ENCODE results near the gene TGFB1. TPM values are rescaled to one million over a fixed set of nuclear protein-coding genes. Genes with fewer than 3 reads are reported as not detected.

The TGFB1 gene
- total RNA-seq, 1 experiment from 2014 or later, result 30.1 TPM

DNA sequence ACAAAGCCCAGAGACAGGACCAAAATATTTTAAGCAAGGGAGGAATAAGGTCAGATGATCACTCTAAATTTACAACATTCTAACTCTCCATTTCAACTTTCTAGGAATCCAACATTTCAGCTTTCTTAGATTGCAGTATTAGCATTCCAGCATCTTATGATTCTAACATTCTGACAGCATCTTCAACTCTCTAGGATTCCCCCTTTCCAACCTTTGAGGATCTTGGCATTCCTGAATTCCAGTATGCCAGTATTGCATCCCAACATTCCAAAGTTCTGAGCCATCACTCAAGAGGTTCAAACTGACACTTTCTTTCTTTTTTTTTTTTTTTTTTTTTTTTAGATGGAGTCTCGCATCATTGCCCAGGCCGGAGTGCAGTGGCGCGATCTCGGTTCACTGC lies 13.8 kb downstream of the TGFB1 start:
- H3K9me3 ChIP-seq (ENCODE audit: control insufficient read depth, low read depth, low read length), result no peaks in the 10 kb centered on the region
- no peak overlapping the region for H3K4ac ChIP-seq (ENCODE audit: low read depth, low read length)
- no peaks in the 10 kb centered on the region for H3K27me3 Mint-ChIP-seq (ENCODE audit: low read depth)
- H2BK5ac ChIP-seq (ENCODE audit: insufficient read length, low read length), result no peak overlapping the region
- no peak overlapping the region for H4K91ac ChIP-seq (ENCODE audit: insufficient read length, low read depth, low read length)
- DNase-seq, result no peak
- H3K4me1 Mint-ChIP-seq, result no peaks in the 10 kb centered on the region
- TF ChIP-seq, protein P1, sequence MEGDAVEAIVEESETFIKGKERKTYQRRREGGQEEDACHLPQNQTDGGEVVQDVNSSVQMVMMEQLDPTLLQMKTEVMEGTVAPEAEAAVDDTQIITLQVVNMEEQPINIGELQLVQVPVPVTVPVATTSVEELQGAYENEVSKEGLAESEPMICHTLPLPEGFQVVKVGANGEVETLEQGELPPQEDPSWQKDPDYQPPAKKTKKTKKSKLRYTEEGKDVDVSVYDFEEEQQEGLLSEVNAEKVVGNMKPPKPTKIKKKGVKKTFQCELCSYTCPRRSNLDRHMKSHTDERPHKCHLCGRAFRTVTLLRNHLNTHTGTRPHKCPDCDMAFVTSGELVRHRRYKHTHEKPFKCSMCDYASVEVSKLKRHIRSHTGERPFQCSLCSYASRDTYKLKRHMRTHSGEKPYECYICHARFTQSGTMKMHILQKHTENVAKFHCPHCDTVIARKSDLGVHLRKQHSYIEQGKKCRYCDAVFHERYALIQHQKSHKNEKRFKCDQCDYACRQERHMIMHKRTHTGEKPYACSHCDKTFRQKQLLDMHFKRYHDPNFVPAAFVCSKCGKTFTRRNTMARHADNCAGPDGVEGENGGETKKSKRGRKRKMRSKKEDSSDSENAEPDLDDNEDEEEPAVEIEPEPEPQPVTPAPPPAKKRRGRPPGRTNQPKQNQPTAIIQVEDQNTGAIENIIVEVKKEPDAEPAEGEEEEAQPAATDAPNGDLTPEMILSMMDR (conservative IDR thresholded peaks at IDR 0.05), result no peak
- no peak overlapping the region for H2BK20ac ChIP-seq (ENCODE audit: low read depth, low read length, poor library complexity, severe bottlenecking)
- H3K23me2 ChIP-seq (ENCODE audit: insufficient read length, low read depth, low read length, poor library complexity, severe bottlenecking), result no peaks in the 10 kb centered on the region
- H2BK15ac ChIP-seq (ENCODE audit: low read depth, low read length), result no peak overlapping the region
- H3K9ac ChIP-seq (ENCODE audit: extremely low read depth, insufficient read length, low read length), result no peak overlapping the region
- no peak overlapping the region for H4K5ac ChIP-seq (ENCODE audit: insufficient read length, low read depth, low read length)
- H3K14ac ChIP-seq (ENCODE audit: insufficient read depth, low read length), result no peak overlapping the region
- no peak overlapping the region for H3K4me2 ChIP-seq (ENCODE audit: insufficient read depth, insufficient read length, low read length)
- H3K23ac ChIP-seq (ENCODE audit: insufficient read length, low read depth, low read length), result no peak overlapping the region
- no peak overlapping the region for H3K4me3 Mint-ChIP-seq
- peaks cover 0 to 38% (median 0%) of the 10 kb centered on the region in 3 experiments; a peak in 2 of 7 replicates for H3K36me3 Mint-ChIP-seq (ENCODE audit: insufficient read depth in 1 of 3, low read depth in 3 of 3)
- no peak overlapping the region for H3T11ph ChIP-seq (ENCODE audit: low read length)
- no peak overlapping the region for H3K27ac ChIP-seq (ENCODE audit: insufficient read length, low read depth, low read length)
- H4K20me1 ChIP-seq (ENCODE audit: control insufficient read depth, insufficient read depth, insufficient read length), result no peaks in the 10 kb centered on the region
- H3K27me3 ChIP-seq (ENCODE audit: insufficient read depth, low read length), result no peaks in the 10 kb centered on the region
- no peaks in the 10 kb centered on the region for H3K79me2 ChIP-seq (ENCODE audit: insufficient read depth, low read length)
- no CpG with 5 or more reads among the region's 5 CpGs for WGBS (ENCODE audit: extremely low coverage, insufficient read length, low lambda C conversion rate)
- H3K79me1 ChIP-seq (ENCODE audit: insufficient read depth, low read depth, low read length, poor library complexity, severe bottlenecking), result no peaks in the 10 kb centered on the region
- no peak overlapping the region for H3K56ac ChIP-seq (ENCODE audit: insufficient read length, low read depth, low read length)
- no peak overlapping the region for H2BK120ac ChIP-seq (ENCODE audit: low read depth, low read length, poor library complexity, severe bottlenecking)
- no peak overlapping the region for H2AK5ac ChIP-seq (ENCODE audit: insufficient read length, low read length)
- no peak overlapping the region for H3K18ac ChIP-seq (ENCODE audit: insufficient read length, low read depth, low read length)
- no peak overlapping the region for H3K27ac Mint-ChIP-seq
- no peaks in the 10 kb centered on the region for H3K9me3 Mint-ChIP-seq
- no peak overlapping the region for H2BK12ac ChIP-seq (ENCODE audit: insufficient read length, low read depth, low read length)
- no peaks in the 10 kb centered on the region for H3K4me1 ChIP-seq (ENCODE audit: insufficient read depth, low read length)
- H2AFZ ChIP-seq (ENCODE audit: low read length), result no peak overlapping the region
- H4K8ac ChIP-seq (replicated peaks; ENCODE audit: insufficient read length, low read depth, low read length), result no peak overlapping the region

Measured in H9 (cell line).